Measurements from ENCODE around the gene VRK3.

The VRK3 gene

GRCh38 chr19:49930483-49931011 lies 94.6 kb downstream of the VRK3 start:
- Histone ChIP-seq H3K4me3 (no peak overlapping the region), H3K27ac (peak overlapping the region in 1 of 2 donors; percentile 95)
- peak; percentile 81 for DNase-seq (ENCODE audit: low spot score)
- TF ChIP-seq CTCF (IDR thresholded peaks at IDR 0.05): no peak

GRCh38 chr19:49929611-49930482 lies 95.3 kb downstream of the VRK3 start:
- peak overlapping the region; percentile 75 to 95 for H3K27ac ChIP-seq

GRCh38 chr19:49929121-49929610 lies 96.0 kb downstream of the VRK3 start, which contains the start of the genes ATF5 and NUP62:
Gene ATF5 (plus strand): TSS chr19:49929205. CDS start chr19:49930851, 1,646 bp downstream.
Gene NUP62 (minus strand): TSS chr19:49929504. CDS start chr19:49909807, 19,697 bp downstream.
- peak; percentile 89 for DNase-seq (ENCODE audit: low spot score)
- no peak for TF ChIP-seq CTCF (IDR thresholded peaks at IDR 0.05)
- peak within 1 kb of the TSS; percentile 88 for H3K4me3 ChIP-seq
- H3K27ac ChIP-seq: peak within 1 kb of the TSS; percentile 75 to 95

More at GRCh38 chr19:49929611-49930482, 95.3 kb downstream of the VRK3 start:
- no peak for TF ChIP-seq CTCF (IDR thresholded peaks at IDR 0.05)
- peak; percentile 92 for DNase-seq (ENCODE audit: low spot score)
- H3K4me3 ChIP-seq: peak overlapping the region; percentile 88

- H3K27ac ChIP-seq: peak overlapping the region in 1 of 2 donors; percentile 6
- TF ChIP-seq CTCF (IDR thresholded peaks at IDR 0.05): no peak
- H3K4me3 ChIP-seq: peak overlapping the region; percentile 88
- no peak for DNase-seq (ENCODE audit: low spot score)
Observed at GRCh38 chr19:49927526-49928264, 97.5 kb downstream of the VRK3 start.

- H3K4me3 ChIP-seq: no peak overlapping the region
- no peak overlapping the region for H3K27ac ChIP-seq
- no peak for TF ChIP-seq CTCF (IDR thresholded peaks at IDR 0.05)
- no peak for DNase-seq (ENCODE audit: low spot score)
Observed at GRCh38 chr19:49926515-49926914, 98.7 kb downstream of the VRK3 start.

Data from coronary artery (tissue), 2 donors.